CD8-positive, alpha-beta memory T cell (primary cell): ENCODE results near the gene NCKAP5. TPM values are rescaled to one million over a fixed set of nuclear protein-coding genes. Genes with fewer than 3 reads are reported as not detected.
"Not testable (repeated sequence)": the region's sequence is repeated elsewhere in the genome, so short reads cannot be mapped to it uniquely, and the experiment has no call there.

Experiments
- CTCF ChIA-PET: fragments of 350-600 bp; sonication (Branson Sonifier 250); formaldehyde crosslinking; loops from one replicate; lab custom pipeline; 2021; ENCODE audit warnings: antibody characterized with exemption; lab: Charles Lee
- POLR2A ChIA-PET: fragments of 350-600 bp; sonication (Branson Sonifier 250); formaldehyde crosslinking; loops from one replicate; lab custom pipeline; 2021; ENCODE audit warnings: antibody characterized with exemption; lab: Charles Lee
- DNase-seq, 5 donors: peaks; one replicate each; pipeline versions ENCODE4 v3.0.0 to v3.0.0-alpha.2; 2020 to 2022; ENCODE audit warnings: mixed read lengths in 1 of 5
- H3K27ac ChIP-seq: one replicate; pipeline ENCODE4 v1.7.0; 2013; ENCODE audit warnings: low read depth, mild to moderate bottlenecking, low read length, moderate library complexity
- H3K27me3 ChIP-seq: 2 replicates; pipeline ENCODE4 v1.7.0; 2013; ENCODE audit warnings: low read length, mild to moderate bottlenecking; ENCODE audit not compliant: insufficient read depth, poor library complexity, severe bottlenecking
- H3K36me3 ChIP-seq: 2 replicates; pipeline ENCODE4 v1.7.0; 2013; ENCODE audit warnings: mild to moderate bottlenecking, low read length, moderate library complexity; ENCODE audit not compliant: insufficient read depth
- H3K4me1 ChIP-seq: 2 replicates; pipeline ENCODE4 v1.7.0; 2013; ENCODE audit warnings: mild to moderate bottlenecking, low read length, moderate library complexity; ENCODE audit not compliant: insufficient read depth
- H3K4me3 ChIP-seq: 2 replicates; pipeline ENCODE4 v1.7.0; 2013; ENCODE audit warnings: mild to moderate bottlenecking, low read length
- H3K9me3 ChIP-seq: 2 replicates; pipeline ENCODE4 v1.7.0; 2013; ENCODE audit warnings: mild to moderate bottlenecking, low read length
- H3K27ac Mint-ChIP-seq, 8 donors: one replicate each; pipeline ENCODE4 v1.8.0; 2020 to 2021; ENCODE audit warnings: mixed read lengths in 8 of 8, mild to moderate bottlenecking in 6 of 8, inconsistent platforms in 3 of 8, moderate library complexity in 3 of 8
- H3K27me3 Mint-ChIP-seq, 2 donors: one replicate each; pipeline ENCODE4 v1.8.0; 2020 to 2021; ENCODE audit warnings: mixed read lengths in 2 of 2, mild to moderate bottlenecking in 1 of 2, moderate library complexity in 1 of 2
- H3K36me3 Mint-ChIP-seq, 3 donors: one replicate each; pipeline ENCODE4 v1.8.0; 2020 to 2021; ENCODE audit warnings: mixed read lengths in 3 of 3, inconsistent platforms in 1 of 3, mild to moderate bottlenecking in 1 of 3
- H3K4me1 Mint-ChIP-seq, 3 donors: one replicate each; pipeline ENCODE4 v1.8.0; 2020 to 2021; ENCODE audit warnings: mixed read lengths in 3 of 3, inconsistent platforms in 1 of 3, mild to moderate bottlenecking in 1 of 3
- H3K4me3 Mint-ChIP-seq, 7 donors: one replicate each; pipeline ENCODE4 v1.8.0; 2020 to 2021; ENCODE audit warnings: mixed read lengths in 7 of 7, mild to moderate bottlenecking in 6 of 7, moderate library complexity in 4 of 7, inconsistent platforms in 2 of 7
- H3K9me3 Mint-ChIP-seq, 5 donors: one replicate each; pipeline ENCODE4 v1.8.0; 2020 to 2022; ENCODE audit warnings: mixed read lengths in 5 of 5, mild to moderate bottlenecking in 3 of 5, moderate library complexity in 2 of 5, inconsistent platforms in 1 of 5
- polyA plus RNA-seq: library from polyadenylated mRNA; unstranded; fragments of 300-500 nt; fragmentation: Illumina TruSeq; gene quantifications from one replicate; pipeline ENCODE4 v1.2.3, GENCODE V29; 2021
- total RNA-seq, 2 experiments: library from RNA; stranded (reverse); gene quantifications; one replicate each; pipeline ENCODE4 v1.2.3, GENCODE V29; 2021

The NCKAP5 gene
- total and polyA plus RNA-seq, 3 experiments from 2014 or later: not detected

DNA sequence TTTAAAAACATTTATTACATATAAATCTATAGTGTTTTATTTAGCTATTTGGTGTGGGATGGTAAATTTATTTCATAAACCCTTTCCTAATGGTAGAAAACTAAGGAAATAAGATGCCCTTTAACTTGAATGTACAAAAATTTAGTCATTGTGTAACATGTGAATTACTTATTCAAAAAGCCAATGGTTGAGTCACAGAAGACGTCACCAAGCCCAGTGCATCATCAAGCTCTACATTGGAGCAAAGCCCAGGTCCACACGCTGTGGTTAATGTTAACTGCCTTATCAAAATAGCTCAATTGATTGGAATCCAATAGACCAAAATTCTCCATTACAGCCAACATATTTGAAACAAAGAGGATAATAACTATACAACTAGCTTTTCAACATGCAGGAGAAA is 752.7 kb downstream of the NCKAP5 start:
- no peak overlapping the region for H3K4me3 ChIP-seq
- POLR2A ChIA-PET: interaction anchor here (0.6 kb wide), 1 partner anchor 1217 kb away, joined by 4 read pairs; no protein-coding TSS in a partner anchor
- no peak overlapping the region for H3K27ac ChIP-seq
- Mint-ChIP-seq H3K9me3 (peaks cover 4 to 8% (median 6%) of the 10 kb centered on the region in 5 donors), H3K4me3 (no peak overlapping the region), H3K4me1 (no peaks in the 10 kb centered on the region), H3K27ac (no peak overlapping the region), H3K27me3 (peaks cover 0 to 1% of the 10 kb centered on the region in 2 donors), H3K36me3 (no peaks in the 10 kb centered on the region)
- H3K4me1 ChIP-seq: no peaks in the 10 kb centered on the region
- no peak for DNase-seq
- no peaks in the 10 kb centered on the region for H3K36me3 ChIP-seq
- no peaks in the 10 kb centered on the region for H3K27me3 ChIP-seq
- H3K9me3 ChIP-seq: no peaks in the 10 kb centered on the region
- CTCF ChIA-PET: no interaction called here

DNA sequence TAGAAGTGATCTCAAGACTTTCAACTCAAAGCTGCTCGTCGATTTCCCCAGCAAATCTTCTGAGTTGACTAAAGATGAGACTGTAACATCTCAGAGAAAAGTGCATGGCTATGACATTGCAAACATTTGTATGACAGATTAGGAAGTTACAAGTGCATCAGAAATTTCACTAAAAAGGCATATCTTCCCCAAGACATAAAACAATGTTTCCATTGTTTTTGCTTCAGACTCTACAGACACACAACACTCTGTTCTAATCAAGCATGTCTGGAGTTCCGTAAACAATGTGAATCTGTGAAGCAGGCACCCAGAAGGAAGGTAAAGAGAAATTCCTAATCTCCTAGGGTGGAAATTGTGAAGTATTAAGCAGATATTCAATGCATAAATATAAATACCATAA is 753.6 kb downstream of the NCKAP5 start:
- no peak overlapping the region for H3K27ac ChIP-seq
- H3K36me3 Mint-ChIP-seq: no peaks in the 10 kb centered on the region
- no peak overlapping the region for H3K4me3 Mint-ChIP-seq
- POLR2A ChIA-PET: no interaction called here
- peaks cover 0 to 1% of the 10 kb centered on the region in 2 donors for H3K27me3 Mint-ChIP-seq
- H3K4me1 Mint-ChIP-seq: no peaks in the 10 kb centered on the region
- no peaks in the 10 kb centered on the region for H3K27me3 ChIP-seq
- H3K4me3 ChIP-seq: no peak overlapping the region
- no peak overlapping the region for H3K27ac Mint-ChIP-seq
- no peaks in the 10 kb centered on the region for H3K9me3 ChIP-seq
- no peaks in the 10 kb centered on the region for H3K4me1 ChIP-seq
- no peaks in the 10 kb centered on the region for H3K36me3 ChIP-seq
- H3K9me3 Mint-ChIP-seq: peaks cover 4 to 12% (median 11%) of the 10 kb centered on the region in 5 donors
- CTCF ChIA-PET: no interaction called here
- no peak for DNase-seq

DNA sequence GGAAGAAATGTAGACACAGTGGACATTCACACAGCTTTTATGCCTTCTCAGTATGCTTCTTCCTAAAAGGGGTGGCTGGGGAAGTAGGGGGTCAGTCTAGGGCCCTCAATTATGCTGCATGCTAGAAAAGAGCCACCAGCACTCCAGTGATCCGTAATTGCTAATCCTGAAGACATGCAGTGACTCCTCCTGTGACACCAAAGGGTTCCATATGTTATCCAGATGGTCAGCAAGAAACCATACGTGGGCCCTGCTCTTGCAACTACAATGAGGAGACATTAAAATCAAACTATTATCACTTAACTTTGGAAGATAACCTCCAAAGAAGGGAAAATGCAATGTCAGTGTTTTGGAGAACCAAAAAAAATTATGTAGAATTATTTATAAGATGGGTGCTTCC is 754.8 kb downstream of the NCKAP5 start:
- H3K27me3 Mint-ChIP-seq: peaks cover 0 to 1% of the 10 kb centered on the region in 2 donors
- no peaks in the 10 kb centered on the region for H3K9me3 ChIP-seq
- no peak overlapping the region for H3K27ac Mint-ChIP-seq
- no peak overlapping the region for H3K4me3 ChIP-seq
- ChIA-PET CTCF (no interaction called here), POLR2A (no interaction called here)
- no peak overlapping the region for H3K27ac ChIP-seq
- no peak overlapping the region for H3K4me3 Mint-ChIP-seq
- no peaks in the 10 kb centered on the region for H3K4me1 ChIP-seq
- peaks cover 6 to 17% (median 15%) of the 10 kb centered on the region in 5 donors for H3K9me3 Mint-ChIP-seq
- DNase-seq: no peak
- H3K4me1 Mint-ChIP-seq: no peaks in the 10 kb centered on the region
- no peaks in the 10 kb centered on the region for H3K27me3 ChIP-seq
- no peaks in the 10 kb centered on the region for H3K36me3 ChIP-seq
- H3K36me3 Mint-ChIP-seq: no peaks in the 10 kb centered on the region

DNA sequence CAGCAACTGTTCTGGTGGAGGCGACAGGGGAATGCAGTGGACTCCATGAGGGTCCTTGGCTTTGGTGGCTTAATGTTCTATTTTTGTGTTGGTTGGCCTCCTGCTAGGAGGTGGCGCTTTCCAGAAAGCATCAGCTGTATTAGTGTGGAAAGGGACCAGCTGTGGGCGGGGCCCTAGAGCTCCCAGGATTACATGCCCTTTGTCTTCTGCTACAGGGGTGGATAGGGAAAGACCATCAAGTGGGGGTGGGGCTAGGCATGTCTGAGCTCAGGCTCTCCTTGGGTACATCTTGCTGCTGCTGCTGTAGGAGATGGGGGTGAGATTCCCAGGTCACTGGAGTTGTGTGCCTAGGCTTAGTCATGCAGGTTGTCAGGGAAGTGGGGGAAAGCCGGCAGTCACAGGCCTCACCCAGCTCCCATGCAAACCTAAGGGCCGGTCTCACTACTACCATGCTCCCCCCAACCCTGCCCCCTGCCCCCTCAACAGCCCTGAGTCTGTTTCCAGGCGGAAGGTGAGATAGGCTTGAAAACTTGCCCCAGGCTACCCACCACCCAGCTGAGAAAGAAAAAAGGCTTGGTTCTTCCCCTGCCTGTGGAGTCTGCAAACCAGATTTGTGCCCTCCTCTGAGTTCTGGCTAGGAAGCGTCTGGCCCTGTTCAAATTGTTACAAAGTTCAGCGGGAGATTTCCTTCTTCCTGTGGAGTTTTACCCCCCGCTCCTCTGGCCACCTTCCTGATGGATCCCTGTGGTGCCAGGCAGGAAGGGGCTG is 756.9 kb downstream of the NCKAP5 start:
- no peaks in the 10 kb centered on the region for H3K4me1 Mint-ChIP-seq
- ChIA-PET CTCF (no interaction called here), POLR2A (no interaction called here)
- H3K36me3 Mint-ChIP-seq: no peaks in the 10 kb centered on the region
- no peaks in the 10 kb centered on the region for H3K27me3 ChIP-seq
- H3K4me3 Mint-ChIP-seq: no peak overlapping the region
- no peak overlapping the region for H3K27ac Mint-ChIP-seq
- H3K4me3 ChIP-seq: no peak overlapping the region
- no peak overlapping the region for H3K27ac ChIP-seq
- H3K9me3 ChIP-seq: no peaks in the 10 kb centered on the region
- peaks cover 11 to 32% (median 19%) of the 10 kb centered on the region in 5 donors for H3K9me3 Mint-ChIP-seq
- no peaks in the 10 kb centered on the region for H3K4me1 ChIP-seq
- no peak for DNase-seq
- no peaks in the 10 kb centered on the region for H3K36me3 ChIP-seq
- peaks cover 0 to 1% of the 10 kb centered on the region in 2 donors for H3K27me3 Mint-ChIP-seq

DNA sequence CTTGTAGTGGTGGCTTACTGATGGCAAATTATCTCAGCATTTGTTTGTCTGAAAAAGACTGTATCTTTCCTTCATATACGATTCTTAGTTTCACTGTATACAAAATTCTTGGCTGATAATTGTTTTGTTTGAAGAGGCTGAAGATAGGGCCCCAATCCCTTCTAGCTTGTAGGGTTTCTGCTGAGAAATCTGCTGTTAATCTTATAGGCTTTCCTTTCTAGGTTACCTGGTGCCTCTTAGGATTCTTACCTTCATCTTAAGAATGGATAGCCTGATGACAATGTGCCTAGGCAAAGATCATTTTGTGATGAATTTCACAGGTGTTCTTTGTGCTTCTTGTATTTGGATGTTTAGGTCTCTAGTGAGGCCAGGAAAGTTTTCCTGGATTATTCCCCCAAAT is 758.3 kb downstream of the NCKAP5 start:
- H3K9me3 ChIP-seq, H3K4me3 ChIP-seq, H3K27ac Mint-ChIP-seq, H3K27me3 ChIP-seq, CTCF ChIA-PET, H3K27ac ChIP-seq, H3K36me3 ChIP-seq, H3K27me3 Mint-ChIP-seq, H3K4me1 ChIP-seq, H3K36me3 Mint-ChIP-seq, DNase-seq, POLR2A ChIA-PET, H3K4me3 Mint-ChIP-seq, H3K4me1 Mint-ChIP-seq: not testable (repeated sequence)
- peaks cover 14 to 36% (median 18%) of the 10 kb centered on the region in 5 donors for H3K9me3 Mint-ChIP-seq

DNA sequence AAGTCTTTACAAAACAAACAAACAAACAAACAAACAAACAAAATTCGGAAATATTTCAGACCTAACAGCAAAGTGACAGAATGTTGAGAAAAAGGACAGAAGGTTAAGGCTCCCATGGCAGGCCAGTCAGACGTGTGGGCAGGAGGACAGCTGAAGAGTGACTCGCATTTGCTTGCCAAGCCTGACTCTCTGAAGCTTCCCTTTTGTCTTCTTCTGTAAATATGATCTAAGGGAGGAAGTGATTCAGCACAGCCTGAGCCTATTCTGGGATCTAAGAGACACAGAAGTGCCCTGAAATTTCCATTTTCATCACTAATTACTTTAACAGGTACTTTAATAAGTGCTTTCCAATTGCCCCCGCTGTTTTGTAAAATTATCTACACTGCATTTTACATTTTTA is 764.2 kb downstream of the NCKAP5 start:
- POLR2A ChIA-PET: no interaction called here
- CTCF ChIA-PET: no interaction called here
- no peak for DNase-seq
- no peaks in the 10 kb centered on the region for H3K36me3 ChIP-seq
- H3K4me1 Mint-ChIP-seq: no peaks in the 10 kb centered on the region
- H3K27ac Mint-ChIP-seq: no peak overlapping the region
- H3K9me3 Mint-ChIP-seq: peaks cover 7 to 25% (median 10%) of the 10 kb centered on the region in 5 donors
- no peaks in the 10 kb centered on the region for H3K9me3 ChIP-seq
- no peak overlapping the region for H3K27ac ChIP-seq
- H3K4me1 ChIP-seq: no peaks in the 10 kb centered on the region
- H3K36me3 Mint-ChIP-seq: no peaks in the 10 kb centered on the region
- no peaks in the 10 kb centered on the region for H3K27me3 ChIP-seq
- no peak overlapping the region for H3K4me3 Mint-ChIP-seq
- no peak overlapping the region for H3K4me3 ChIP-seq
- H3K27me3 Mint-ChIP-seq: no peaks in the 10 kb centered on the region

DNA sequence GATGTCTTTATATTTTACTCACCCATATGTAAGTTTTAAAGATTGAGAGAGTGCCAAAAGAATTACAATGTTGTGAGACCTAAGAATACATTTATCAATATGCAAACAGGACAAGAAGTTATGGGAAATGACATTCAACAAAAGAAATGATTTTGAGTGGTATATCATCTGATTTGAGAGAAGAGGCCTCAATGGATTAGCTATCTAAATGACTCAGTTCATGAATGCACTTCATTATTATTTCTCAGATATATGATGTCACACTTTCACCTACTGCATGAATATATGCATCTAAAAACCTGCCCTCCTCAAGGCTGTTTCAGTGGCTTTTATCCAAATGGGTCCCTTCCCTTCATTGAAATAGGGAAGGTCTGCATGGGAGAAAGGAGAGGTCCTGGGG is 769.9 kb downstream of the NCKAP5 start:
- H3K27me3 Mint-ChIP-seq: no peaks in the 10 kb centered on the region
- H3K4me3 ChIP-seq: no peak overlapping the region
- no peaks in the 10 kb centered on the region for H3K27me3 ChIP-seq
- no peak overlapping the region for H3K27ac ChIP-seq
- no peak for DNase-seq
- H3K9me3 Mint-ChIP-seq: peaks cover 0 to 12% (median 1%) of the 10 kb centered on the region in 5 donors
- H3K36me3 Mint-ChIP-seq: no peaks in the 10 kb centered on the region
- no peak overlapping the region for H3K4me3 Mint-ChIP-seq
- CTCF ChIA-PET: no interaction called here
- no peaks in the 10 kb centered on the region for H3K4me1 ChIP-seq
- H3K36me3 ChIP-seq: no peaks in the 10 kb centered on the region
- H3K9me3 ChIP-seq: no peaks in the 10 kb centered on the region
- H3K27ac Mint-ChIP-seq: no peak overlapping the region
- H3K4me1 Mint-ChIP-seq: no peaks in the 10 kb centered on the region
- POLR2A ChIA-PET: no interaction called here

DNA sequence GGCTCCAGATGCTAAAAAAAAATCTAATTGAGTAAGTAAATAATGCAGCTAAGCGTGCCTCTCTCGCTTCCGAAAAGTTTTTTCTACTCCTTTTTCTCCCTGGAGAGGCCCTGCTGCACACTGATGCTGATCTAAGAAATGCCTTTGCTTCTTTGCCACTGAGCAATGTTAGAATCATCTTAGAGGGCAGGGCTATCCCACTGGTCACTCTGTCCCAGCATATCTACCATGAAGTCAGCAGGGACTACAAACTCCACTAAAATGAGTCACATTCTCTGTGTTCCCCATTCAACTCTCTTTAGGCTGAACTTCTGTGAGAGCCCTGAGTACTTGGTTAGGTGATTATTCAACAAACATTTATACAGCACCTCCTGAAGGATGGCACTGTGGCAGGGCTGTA is 770.7 kb downstream of the NCKAP5 start:
- Histone ChIP-seq H3K4me3 (no peak overlapping the region), H3K27ac (no peak overlapping the region), H3K4me1 (no peaks in the 10 kb centered on the region), H3K36me3 (no peaks in the 10 kb centered on the region), H3K27me3 (no peaks in the 10 kb centered on the region), H3K9me3 (no peaks in the 10 kb centered on the region)
- no peaks in the 10 kb centered on the region for H3K36me3 Mint-ChIP-seq
- ChIA-PET POLR2A (no interaction called here), CTCF (no interaction called here)
- H3K4me3 Mint-ChIP-seq: no peak overlapping the region
- no peak for DNase-seq
- peaks cover 0 to 12% (median 1%) of the 10 kb centered on the region in 5 donors for H3K9me3 Mint-ChIP-seq
- H3K4me1 Mint-ChIP-seq: no peaks in the 10 kb centered on the region
- no peak overlapping the region for H3K27ac Mint-ChIP-seq
- no peaks in the 10 kb centered on the region for H3K27me3 Mint-ChIP-seq
